Esophagus (tissue), 2 donors: ENCODE data around the gene PKD2L1. TPM values are rescaled to one million over a fixed set of nuclear protein-coding genes. Genes with fewer than 3 reads are reported as not detected.
A peak's percentile ranks its signal among the peaks of the same experiment; 100 is the strongest.

ENCODE experiments used
- H3K27ac ChIP-seq, 2 donors: one replicate each; pipeline ENCODE4 v1.5.1; 2013; ENCODE audit warnings: low read depth in 2 of 2, mild to moderate bottlenecking in 2 of 2, inconsistent platforms in 1 of 2, low read length in 1 of 2, moderate library complexity in 1 of 2
- H3K27me3 ChIP-seq, 2 donors: one replicate each; pipeline ENCODE4 v1.6.1; 2013; ENCODE audit warnings: low read length in 2 of 2, control low read depth in 1 of 2, mild to moderate bottlenecking in 1 of 2; ENCODE audit not compliant: insufficient read depth in 2 of 2, control insufficient read depth in 1 of 2
- H3K36me3 ChIP-seq, 2 donors: one replicate each; pipeline ENCODE4 v1.6.1; 2013; ENCODE audit warnings: low read length in 1 of 2; ENCODE audit not compliant: control insufficient read depth in 2 of 2, insufficient read depth in 2 of 2
- H3K4me1 ChIP-seq, 2 donors: one replicate each; pipeline ENCODE4 v1.6.1; 2013; ENCODE audit warnings: low read length in 1 of 2; ENCODE audit not compliant: control insufficient read depth in 2 of 2, insufficient read depth in 2 of 2
- H3K4me3 ChIP-seq, 2 donors: one replicate each; pipeline ENCODE4 v1.5.1; 2013; ENCODE audit warnings: low read length in 2 of 2, mild to moderate bottlenecking in 2 of 2, low read depth in 1 of 2, moderate library complexity in 1 of 2
- H3K9me3 ChIP-seq, 2 donors: one replicate each; pipeline ENCODE4 v1.6.1; 2013; ENCODE audit warnings: mild to moderate bottlenecking in 2 of 2, low read depth in 1 of 2, low read length in 1 of 2, moderate library complexity in 1 of 2; ENCODE audit not compliant: control insufficient read depth in 2 of 2, insufficient read depth in 1 of 2
- WGBS, 2 donors: extraction: QIAGEN DNeasy Blood & Tissue Kit; methylation state at CpG; one replicate each; pipeline ENCODE4 v1.1.7; 2013; 5-methylcytosine and 5-hydroxymethylcytosine counted together
- polyA plus RNA-seq, 2 donors: library from polyadenylated mRNA; stranded (reverse); fragments of 200-250 nt; gene quantifications; one replicate each; pipeline ENCODE4 v1.2.3, GENCODE V29; 2013
- donor health status: healthy with polysubstance abuse.
- donor health status: Bipolar disorder and iron deficiency.

Gene PKD2L1
- polyA plus RNA-seq, 2 donors = not detected

GRCh38 chr10:100370714-100371481, 40.9 kb upstream of the PKD2L1 start:
- no peak overlapping the region for H3K4me3 ChIP-seq
- no peaks in the 10 kb centered on the region for H3K27me3 ChIP-seq
- peaks cover 0 to 5% of the 10 kb centered on the region in 2 donors for H3K4me1 ChIP-seq
- peak overlapping the region; percentile 94 to 95 for H3K27ac ChIP-seq
- H3K9me3 ChIP-seq = no peaks in the 10 kb centered on the region
- H3K36me3 ChIP-seq = no peaks in the 10 kb centered on the region
- 21 to 25% methylated on average over 12 of the region's 12 CpGs for WGBS, 2 donors

- Histone ChIP-seq H3K4me3 (no peak overlapping the region), H3K36me3 (no peaks in the 10 kb centered on the region), H3K9me3 (no peaks in the 10 kb centered on the region), H3K27me3 (no peaks in the 10 kb centered on the region), H3K27ac (no peak overlapping the region), H3K4me1 (peaks cover 0 to 8% of the 10 kb centered on the region in 2 donors)
These were observed 38.7 kb upstream of the PKD2L1 start for GRCh38 chr10:100368721-100369120.

GRCh38 chr10:100364735-100365391, 34.8 kb upstream of the PKD2L1 start:
- WGBS, 2 donors = 27 to 38% methylated on average over 7 of the region's 7 CpGs
- H3K9me3 ChIP-seq = no peaks in the 10 kb centered on the region
- peaks cover 0 to 7% of the 10 kb centered on the region in 2 donors for H3K36me3 ChIP-seq
- no peaks in the 10 kb centered on the region for H3K27me3 ChIP-seq
- no peak overlapping the region for H3K4me3 ChIP-seq
- peak overlapping the region; percentile 4 to 87 for H3K27ac ChIP-seq
- H3K4me1 ChIP-seq = peaks cover 2 to 3% of the 10 kb centered on the region in 2 donors

- Histone ChIP-seq H3K4me1 (peaks cover 2 to 3% of the 10 kb centered on the region in 2 donors), H3K4me3 (no peak overlapping the region), H3K27ac (peak overlapping the region in 1 of 2 donors; percentile 28), H3K36me3 (peaks cover 0 to 9% of the 10 kb centered on the region in 2 donors), H3K9me3 (no peaks in the 10 kb centered on the region), H3K27me3 (no peaks in the 10 kb centered on the region)
- WGBS, 2 donors = 82 to 85% methylated on average over 3 of the region's 3 CpGs
These were observed 34.1 kb upstream of the PKD2L1 start for GRCh38 chr10:100364175-100364574.

GRCh38 chr10:100362570-100363496, 32.8 kb upstream of the PKD2L1 start:
- Histone ChIP-seq H3K27ac (peak overlapping the region in 1 of 2 donors; percentile 24), H3K4me3 (no peak overlapping the region), H3K9me3 (no peaks in the 10 kb centered on the region), H3K36me3 (peaks cover 0 to 9% of the 10 kb centered on the region in 2 donors), H3K27me3 (no peaks in the 10 kb centered on the region), H3K4me1 (peaks cover 2 to 3% of the 10 kb centered on the region in 2 donors)
- WGBS, 2 donors = 70 to 82% methylated on average over 6 of the region's 6 CpGs

- Histone ChIP-seq H3K9me3 (no peaks in the 10 kb centered on the region), H3K4me1 (peaks cover 2 to 3% of the 10 kb centered on the region in 2 donors), H3K36me3 (peaks cover 2 to 12% of the 10 kb centered on the region in 2 donors), H3K27me3 (no peaks in the 10 kb centered on the region), H3K4me3 (no peak overlapping the region), H3K27ac (no peak overlapping the region)
- 63 to 68% methylated on average over 6 of the region's 6 CpGs for WGBS, 2 donors
These were observed 30.2 kb upstream of the PKD2L1 start for GRCh38 chr10:100360234-100360633.

- H3K9me3 ChIP-seq = no peaks in the 10 kb centered on the region
- peaks cover 5 to 15% of the 10 kb centered on the region in 2 donors for H3K36me3 ChIP-seq
- no peaks in the 10 kb centered on the region for H3K27me3 ChIP-seq
- H3K4me3 ChIP-seq = no peak overlapping the region
- H3K27ac ChIP-seq = no peak overlapping the region
- 21 to 24% methylated on average over 3 of the region's 3 CpGs for WGBS, 2 donors
- peaks cover 0 to 2% of the 10 kb centered on the region in 2 donors for H3K4me1 ChIP-seq
These were observed 29.6 kb upstream of the PKD2L1 start for GRCh38 chr10:100359529-100360150.

- no peak overlapping the region for H3K27ac ChIP-seq
- H3K9me3 ChIP-seq = no peaks in the 10 kb centered on the region
- peaks cover 9 to 15% of the 10 kb centered on the region in 2 donors for H3K36me3 ChIP-seq
- no peaks in the 10 kb centered on the region for H3K27me3 ChIP-seq
- 56 to 68% methylated on average over 2 of the region's 2 CpGs for WGBS, 2 donors
- peaks cover 0 to 2% of the 10 kb centered on the region in 2 donors for H3K4me1 ChIP-seq
- H3K4me3 ChIP-seq = no peak overlapping the region
These were observed 29.0 kb upstream of the PKD2L1 start for GRCh38 chr10:100359030-100359432.
